HCT116 (cell line): ENCODE data around the gene THSD4. TPM values are rescaled to one million over a fixed set of nuclear protein-coding genes. Genes with fewer than 3 reads are reported as not detected.

Experiments used
- ATAC-seq: fragments of 200-7000 bp; cut with Tn5 transposase; 2 replicates; pipeline ENCODE4 v1.9.1; 2020; ENCODE audit warnings: mild to moderate bottlenecking, moderate library complexity
- BruUV-seq: library from RNA; stranded (reverse); fragments of 400-500 nt; replicated peaks from 2 replicates; lab custom pipeline; 2021; lab: Mats Ljungman, UMichigan
- CTCF ChIA-PET: fragments of 300-600 bp; sonication (Branson Sonifier 250); formaldehyde crosslinking; loops from one replicate; lab custom pipeline; 2021; ENCODE audit warnings: antibody characterized with exemption; lab: Charles Lee
- POLR2A ChIA-PET: fragments of 300-600, 350-600 bp; sonication (Branson Sonifier 250); formaldehyde crosslinking; loops from one replicate; lab custom pipeline; 2021; ENCODE audit warnings: antibody characterized with exemption; lab: Charles Lee
- RAD21 ChIA-PET, 2 experiments: fragments of 300-600 bp; sonication (Branson Sonifier 250); formaldehyde crosslinking; loops; one replicate each; lab custom pipeline; 2023; ENCODE audit warnings: low total read pairs in 2 of 2; ENCODE audit not compliant: uncharacterized antibody in 2 of 2, unreplicated experiment in 2 of 2, low non-redundant PET in 1 of 2; lab: Charles Lee
- DNase-seq: peaks from one replicate; pipeline ENCODE4 v3.0.0-alpha.2; 2010; ENCODE audit warnings: low read depth, low spot score
- H2AFZ ChIP-seq: fragments of 200-600 bp; shearing (Covaris generic), sonication (generic); 2 replicates; pipeline ENCODE4 v1.6.1; 2017; ENCODE audit warnings: low read depth, mixed run types, mixed read lengths, antibody characterized with exemption, low read length; ENCODE audit not compliant: poor library complexity, severe bottlenecking
- H3K27ac ChIP-seq: 2 replicates; pipeline ENCODE4 v1.5.1; 2012; ENCODE audit warnings: low read depth, low read length
- H3K27me3 ChIP-seq: fragments of 200-600 bp; sonication (generic); 2 replicates; pipeline ENCODE4 v1.6.1; 2016; ENCODE audit warnings: mixed run types, low read length, mixed read lengths; ENCODE audit not compliant: insufficient read depth
- H3K36me3 ChIP-seq, 2 experiments: fragments of 200-500 bp in 1 of 2; fragments of 200-600 bp in 1 of 2; sonication (Bioruptor generic) in 1 of 2; sonication (generic) in 1 of 2; 2 replicates each; pipeline versions ENCODE4 v1.5.1 to v1.6.1; 2014 to 2016; ENCODE audit warnings: low read length in 2 of 2, inconsistent platforms in 1 of 2, mixed read lengths in 1 of 2, mixed run types in 1 of 2; ENCODE audit not compliant: insufficient read depth in 2 of 2, control insufficient read depth in 1 of 2
- H3K4me1 ChIP-seq, 2 experiments: fragments of 200-600 bp in 1 of 2; sonication (generic) in 1 of 2; 2 replicates each; pipeline versions ENCODE4 v1.5.1 to v1.6.1; 2012 to 2017; ENCODE audit warnings: low read length in 2 of 2, inconsistent platforms in 1 of 2, mild to moderate bottlenecking in 1 of 2, mixed read lengths in 1 of 2, mixed run types in 1 of 2, moderate library complexity in 1 of 2; ENCODE audit not compliant: insufficient read depth in 2 of 2, control insufficient read depth in 1 of 2
- H3K4me2 ChIP-seq: fragments of 200-600 bp; sonication (generic); 2 replicates; pipeline ENCODE4 v1.6.1; 2017; ENCODE audit warnings: mixed run types, low read length, mixed read lengths
- H3K4me3 ChIP-seq, 2 experiments: fragments of 200-600 bp in 1 of 2; sonication (generic) in 1 of 2; replicated peaks in 1 of 2; 2 replicates each; pipeline ENCODE4 v1.5.1; 2011 to 2016; ENCODE audit warnings: low read length in 2 of 2, control low read depth in 1 of 2, low read depth in 1 of 2, mild to moderate bottlenecking in 1 of 2, mixed read lengths in 1 of 2, mixed run types in 1 of 2
- H3K79me2 ChIP-seq: fragments of 200-600 bp; sonication (generic); 2 replicates; pipeline ENCODE4 v1.6.1; 2017; ENCODE audit warnings: mild to moderate bottlenecking, mixed run types, low read length, moderate library complexity, mixed read lengths; ENCODE audit not compliant: insufficient read depth
- H3K9ac ChIP-seq: fragments of 200-600 bp; sonication (generic); 2 replicates; pipeline ENCODE4 v1.6.1; 2016; ENCODE audit warnings: low read length, mixed read lengths
- H3K9me2 ChIP-seq: fragments of 200-600 bp; sonication (generic), shearing (Covaris generic); 2 replicates; pipeline ENCODE4 v1.6.1; 2017; ENCODE audit warnings: mixed run types, mild to moderate bottlenecking, moderate library complexity; ENCODE audit not compliant: insufficient read depth
- H3K9me3 ChIP-seq, 2 experiments: fragments of 200-500 bp in 1 of 2; fragments of 200-600 bp in 1 of 2; sonication (Bioruptor generic) in 1 of 2; sonication (generic) in 1 of 2; 2 replicates each; pipeline ENCODE4 v1.6.1; 2014 to 2017; ENCODE audit warnings: low read length in 2 of 2, mixed read lengths in 2 of 2, inconsistent platforms in 1 of 2, low read depth in 1 of 2, mild to moderate bottlenecking in 1 of 2, mixed run types in 1 of 2, moderate library complexity in 1 of 2; ENCODE audit not compliant: control insufficient read depth in 1 of 2, insufficient read depth in 1 of 2
- H4K20me1 ChIP-seq: fragments of 200-600 bp; sonication (generic), shearing (Covaris generic); 2 replicates; pipeline ENCODE4 v1.6.1; 2017; ENCODE audit warnings: mixed run types, mild to moderate bottlenecking, moderate library complexity; ENCODE audit not compliant: insufficient read depth
- CBX3 ChIP-seq: IDR thresholded peaks from 2 replicates; pipeline ENCODE4 v1.6.1; 2012; ENCODE audit warnings: low read depth
- CEBPB ChIP-seq: IDR thresholded peaks from 2 replicates; pipeline ENCODE4 v1.6.1; 2012; ENCODE audit warnings: low read depth
- EGR1 ChIP-seq: IDR thresholded peaks from 2 replicates; pipeline ENCODE4 v1.6.1; 2012; ENCODE audit warnings: low read depth
- EZH2phosphoT487 ChIP-seq: fragments of 200-600 bp; IDR thresholded peaks from 2 replicates; pipeline ENCODE4 v1.6.1; 2018; ENCODE audit warnings: antibody characterized with exemption, borderline replicate concordance
- FOSL1 ChIP-seq: IDR thresholded peaks from 2 replicates; pipeline ENCODE4 v1.6.1; 2012; ENCODE audit warnings: low read depth
- JUND ChIP-seq: IDR thresholded peaks from 2 replicates; pipeline ENCODE4 v1.6.1; 2012
- POLR2A ChIP-seq: IDR thresholded peaks from 2 replicates; pipeline ENCODE4 v1.7.0; 2011; ENCODE audit warnings: borderline replicate concordance; ENCODE audit not compliant: insufficient read depth, insufficient read length; ENCODE audit errors: extremely low read depth
- POLR2AphosphoS5 ChIP-seq: IDR thresholded peaks from 2 replicates; pipeline ENCODE4 v1.6.1; 2011; ENCODE audit warnings: mild to moderate bottlenecking, low read depth, low read length, moderate library complexity
- RAD21 ChIP-seq: IDR thresholded peaks from 2 replicates; pipeline ENCODE4 v1.6.1; 2012; ENCODE audit warnings: low read depth, mild to moderate bottlenecking
- SIN3A ChIP-seq: IDR thresholded peaks from 2 replicates; pipeline ENCODE4 v1.6.1; 2012; ENCODE audit warnings: low read depth
- SP1 ChIP-seq: IDR thresholded peaks from 2 replicates; pipeline ENCODE4 v1.6.1; 2012; ENCODE audit warnings: low read depth
- SRF ChIP-seq: IDR thresholded peaks from 2 replicates; pipeline ENCODE4 v1.6.1; 2012; ENCODE audit warnings: low read depth
- TCF7L2 ChIP-seq: IDR thresholded peaks from 2 replicates; pipeline ENCODE4 v1.7.0; 2011; ENCODE audit warnings: borderline replicate concordance, inconsistent platforms; ENCODE audit not compliant: insufficient read depth, insufficient read length; ENCODE audit errors: extremely low read depth
- YY1 ChIP-seq: IDR thresholded peaks from 2 replicates; pipeline ENCODE4 v1.6.1; 2011; ENCODE audit warnings: low read length, low read depth, moderate library complexity, mild to moderate bottlenecking; ENCODE audit not compliant: insufficient replicate concordance; ENCODE audit errors: extremely low read depth
- ZNF274 ChIP-seq: fragments of 200-500 bp; sonication (Bioruptor generic); IDR thresholded peaks from 2 replicates; pipeline ENCODE4 v1.6.1; 2014; ENCODE audit warnings: mild to moderate bottlenecking, low read depth, low read length, inconsistent platforms
- intact Hi-C: fragments of 100-400 bp; cut with micrococcal nuclease; formaldehyde crosslinking; loops from 2 replicates; pipeline ENCODE4 v1.10.0; 2022
- total RNA-seq: library from RNA; stranded (reverse); gene quantifications from one replicate; pipeline ENCODE4 v1.2.1, GENCODE V29; 2021; ENCODE audit not compliant: unreplicated experiment
- TF ChIP-seq, protein P1 (sequence below): IDR thresholded peaks from 2 replicates; pipeline ENCODE4 v1.6.1; 2012; ENCODE audit warnings: low read depth
- TF ChIP-seq, protein P2 (sequence below): IDR thresholded peaks from 2 replicates; pipeline ENCODE4 v1.6.1; 2012
- TF ChIP-seq, protein P3 (sequence below): IDR thresholded peaks from 2 replicates; pipeline ENCODE4 v1.6.1; 2011; ENCODE audit warnings: mild to moderate bottlenecking, low read length, moderate library complexity; ENCODE audit not compliant: insufficient replicate concordance; ENCODE audit errors: extremely low read depth
- TF ChIP-seq, protein P4 (sequence below), 3 experiments: fragments of 200-600 bp in 1 of 3; sonication (generic) in 1 of 3; IDR thresholded peaks in 2 of 3; conservative IDR thresholded peaks in 1 of 3; 2 replicates each; pipeline ENCODE4 v1.5.1; 2012 to 2017; ENCODE audit warnings: low read depth in 2 of 3, low read length in 2 of 3, antibody characterized with exemption in 1 of 3, borderline replicate concordance in 1 of 3, control low read depth in 1 of 3, mild to moderate bottlenecking in 1 of 3, mixed read lengths in 1 of 3, mixed run types in 1 of 3, moderate library complexity in 1 of 3; ENCODE audit not compliant: insufficient read depth in 1 of 3

The THSD4 gene
- total RNA-seq, 1 experiment from 2014 or later: 30.5 TPM

DNA sequence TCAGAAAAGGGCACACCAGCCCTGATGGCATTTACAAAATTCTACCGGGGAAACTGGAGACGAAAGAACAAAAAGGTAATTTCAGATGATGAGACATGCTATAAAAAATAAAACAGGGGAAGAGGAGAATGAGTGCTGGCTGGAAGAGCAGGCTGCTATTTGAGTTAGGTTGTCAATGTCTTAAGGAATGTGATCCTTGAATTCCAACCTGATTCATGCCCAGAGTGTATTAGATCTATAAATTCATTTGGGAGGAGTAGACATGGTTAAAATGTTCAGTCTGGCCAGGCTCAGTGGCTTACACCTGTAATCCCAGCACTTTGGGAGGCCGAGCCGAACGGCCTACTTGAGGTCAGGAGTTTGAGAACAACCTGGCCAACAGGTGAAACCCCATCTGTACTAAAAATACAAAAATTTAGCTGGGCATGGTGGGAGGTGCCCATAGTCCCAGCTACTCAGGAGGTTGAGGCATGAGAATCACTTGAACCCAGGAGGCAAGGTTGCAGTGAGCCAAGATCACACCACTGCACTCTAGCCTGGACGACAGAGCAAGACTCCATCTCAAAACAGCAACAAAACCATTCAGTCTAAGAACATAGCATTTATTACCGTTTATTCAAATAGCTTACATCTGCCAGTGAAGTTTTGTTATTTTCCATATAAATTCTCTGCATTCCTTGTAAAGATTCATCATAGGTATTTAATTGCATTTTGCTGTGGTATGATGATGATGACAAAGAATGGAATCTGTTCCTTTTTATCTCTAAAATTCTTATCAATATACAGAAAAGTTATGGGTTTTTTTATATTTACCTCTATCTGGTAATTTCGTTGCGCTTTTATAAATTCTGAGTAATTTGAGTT, 568.4 kb downstream of the THSD4 start:
- no peaks in the 10 kb centered on the region for H3K9me3 ChIP-seq
- BruUV-seq: no TSS peak
- CTCF ChIA-PET: interaction anchor here (1.4 kb wide), 1 partner anchor 33 kb away, joined by 3 read pairs; no protein-coding TSS in a partner anchor
- RAD21 ChIA-PET: no interaction called here
- no peaks in the 10 kb centered on the region for H3K79me2 ChIP-seq
- no peaks in the 10 kb centered on the region for H3K9me2 ChIP-seq
- intact Hi-C loops: no loop called here
- H3K4me1 ChIP-seq: peaks cover 11 to 30% of the 10 kb centered on the region in 2 experiments; a peak in 3 of 4 replicates
- H3K36me3 ChIP-seq: no peaks in the 10 kb centered on the region
- H4K20me1 ChIP-seq: no peaks in the 10 kb centered on the region
- POLR2A ChIA-PET: no interaction called here
- no peaks in the 10 kb centered on the region for H3K27me3 ChIP-seq
- 0 out of 2 replicates have a peak, but pooled peaks have one; percentile 11 for ATAC-seq
- no peak overlapping the region for H3K27ac ChIP-seq
- TF ChIP-seq POLR2A: no peak
- TF ChIP-seq, protein P1, sequence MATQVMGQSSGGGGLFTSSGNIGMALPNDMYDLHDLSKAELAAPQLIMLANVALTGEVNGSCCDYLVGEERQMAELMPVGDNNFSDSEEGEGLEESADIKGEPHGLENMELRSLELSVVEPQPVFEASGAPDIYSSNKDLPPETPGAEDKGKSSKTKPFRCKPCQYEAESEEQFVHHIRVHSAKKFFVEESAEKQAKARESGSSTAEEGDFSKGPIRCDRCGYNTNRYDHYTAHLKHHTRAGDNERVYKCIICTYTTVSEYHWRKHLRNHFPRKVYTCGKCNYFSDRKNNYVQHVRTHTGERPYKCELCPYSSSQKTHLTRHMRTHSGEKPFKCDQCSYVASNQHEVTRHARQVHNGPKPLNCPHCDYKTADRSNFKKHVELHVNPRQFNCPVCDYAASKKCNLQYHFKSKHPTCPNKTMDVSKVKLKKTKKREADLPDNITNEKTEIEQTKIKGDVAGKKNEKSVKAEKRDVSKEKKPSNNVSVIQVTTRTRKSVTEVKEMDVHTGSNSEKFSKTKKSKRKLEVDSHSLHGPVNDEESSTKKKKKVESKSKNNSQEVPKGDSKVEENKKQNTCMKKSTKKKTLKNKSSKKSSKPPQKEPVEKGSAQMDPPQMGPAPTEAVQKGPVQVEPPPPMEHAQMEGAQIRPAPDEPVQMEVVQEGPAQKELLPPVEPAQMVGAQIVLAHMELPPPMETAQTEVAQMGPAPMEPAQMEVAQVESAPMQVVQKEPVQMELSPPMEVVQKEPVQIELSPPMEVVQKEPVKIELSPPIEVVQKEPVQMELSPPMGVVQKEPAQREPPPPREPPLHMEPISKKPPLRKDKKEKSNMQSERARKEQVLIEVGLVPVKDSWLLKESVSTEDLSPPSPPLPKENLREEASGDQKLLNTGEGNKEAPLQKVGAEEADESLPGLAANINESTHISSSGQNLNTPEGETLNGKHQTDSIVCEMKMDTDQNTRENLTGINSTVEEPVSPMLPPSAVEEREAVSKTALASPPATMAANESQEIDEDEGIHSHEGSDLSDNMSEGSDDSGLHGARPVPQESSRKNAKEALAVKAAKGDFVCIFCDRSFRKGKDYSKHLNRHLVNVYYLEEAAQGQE: no peak
- TF ChIP-seq SP1: no peak
- TF ChIP-seq CEBPB: no peak
- TF ChIP-seq SIN3A: no peak
- no peak for TF ChIP-seq POLR2AphosphoS5
- TF ChIP-seq, protein P2, sequence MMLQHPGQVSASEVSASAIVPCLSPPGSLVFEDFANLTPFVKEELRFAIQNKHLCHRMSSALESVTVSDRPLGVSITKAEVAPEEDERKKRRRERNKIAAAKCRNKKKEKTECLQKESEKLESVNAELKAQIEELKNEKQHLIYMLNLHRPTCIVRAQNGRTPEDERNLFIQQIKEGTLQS: no peak
- no peak for TF ChIP-seq FOSL1
- no peak for TF ChIP-seq TCF7L2
- no peak for TF ChIP-seq EGR1
- TF ChIP-seq, protein P3, sequence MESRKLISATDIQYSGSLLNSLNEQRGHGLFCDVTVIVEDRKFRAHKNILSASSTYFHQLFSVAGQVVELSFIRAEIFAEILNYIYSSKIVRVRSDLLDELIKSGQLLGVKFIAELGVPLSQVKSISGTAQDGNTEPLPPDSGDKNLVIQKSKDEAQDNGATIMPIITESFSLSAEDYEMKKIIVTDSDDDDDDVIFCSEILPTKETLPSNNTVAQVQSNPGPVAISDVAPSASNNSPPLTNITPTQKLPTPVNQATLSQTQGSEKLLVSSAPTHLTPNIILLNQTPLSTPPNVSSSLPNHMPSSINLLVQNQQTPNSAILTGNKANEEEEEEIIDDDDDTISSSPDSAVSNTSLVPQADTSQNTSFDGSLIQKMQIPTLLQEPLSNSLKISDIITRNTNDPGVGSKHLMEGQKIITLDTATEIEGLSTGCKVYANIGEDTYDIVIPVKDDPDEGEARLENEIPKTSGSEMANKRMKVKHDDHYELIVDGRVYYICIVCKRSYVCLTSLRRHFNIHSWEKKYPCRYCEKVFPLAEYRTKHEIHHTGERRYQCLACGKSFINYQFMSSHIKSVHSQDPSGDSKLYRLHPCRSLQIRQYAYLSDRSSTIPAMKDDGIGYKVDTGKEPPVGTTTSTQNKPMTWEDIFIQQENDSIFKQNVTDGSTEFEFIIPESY: no peak
- TF ChIP-seq, protein P4, sequence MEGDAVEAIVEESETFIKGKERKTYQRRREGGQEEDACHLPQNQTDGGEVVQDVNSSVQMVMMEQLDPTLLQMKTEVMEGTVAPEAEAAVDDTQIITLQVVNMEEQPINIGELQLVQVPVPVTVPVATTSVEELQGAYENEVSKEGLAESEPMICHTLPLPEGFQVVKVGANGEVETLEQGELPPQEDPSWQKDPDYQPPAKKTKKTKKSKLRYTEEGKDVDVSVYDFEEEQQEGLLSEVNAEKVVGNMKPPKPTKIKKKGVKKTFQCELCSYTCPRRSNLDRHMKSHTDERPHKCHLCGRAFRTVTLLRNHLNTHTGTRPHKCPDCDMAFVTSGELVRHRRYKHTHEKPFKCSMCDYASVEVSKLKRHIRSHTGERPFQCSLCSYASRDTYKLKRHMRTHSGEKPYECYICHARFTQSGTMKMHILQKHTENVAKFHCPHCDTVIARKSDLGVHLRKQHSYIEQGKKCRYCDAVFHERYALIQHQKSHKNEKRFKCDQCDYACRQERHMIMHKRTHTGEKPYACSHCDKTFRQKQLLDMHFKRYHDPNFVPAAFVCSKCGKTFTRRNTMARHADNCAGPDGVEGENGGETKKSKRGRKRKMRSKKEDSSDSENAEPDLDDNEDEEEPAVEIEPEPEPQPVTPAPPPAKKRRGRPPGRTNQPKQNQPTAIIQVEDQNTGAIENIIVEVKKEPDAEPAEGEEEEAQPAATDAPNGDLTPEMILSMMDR (IDR thresholded peaks at IDR 0.05 in 2 of 3, conservative IDR thresholded peaks at IDR 0.05 in 1 of 3; ENCODE audit: borderline replicate concordance in 1 of 3, insufficient read depth in 1 of 3, low read depth in 2 of 3, low read length in 2 of 3): no peak
- TF ChIP-seq RAD21: no peak
- TF ChIP-seq JUND: no peak
- no peak for TF ChIP-seq CBX3
- TF ChIP-seq ZNF274: no peak
- TF ChIP-seq EZH2phosphoT487: no peak
- TF ChIP-seq SRF: no peak
- TF ChIP-seq YY1: no peak
- DNase-seq: no peak
- no peak overlapping the region for H3K4me2 ChIP-seq
- H3K9ac ChIP-seq: no peak overlapping the region
- no peak overlapping the region for H3K4me3 ChIP-seq
- no peak overlapping the region for H2AFZ ChIP-seq
